Left hindlimb (tissue), 1 donor: Measurements from ENCODE around the gene ENPP1.

Experiments
- DNase-seq: peaks from one replicate; pipeline ENCODE4 v3.0.0-alpha.2; 2018

Gene ENPP1

GRCh38 chr6:131917763-131918649 lies 110.2 kb downstream of the ENPP1 start:
- no peak for DNase-seq

GRCh38 chr6:131918650-131919355 lies 111.0 kb downstream of the ENPP1 start:
- DNase-seq = no peak

- no peak for DNase-seq
Observed at GRCh38 chr6:131920656-131921055, 112.8 kb downstream of the ENPP1 start.

- DNase-seq = no peak
Observed at GRCh38 chr6:131923356-131923755, 115.5 kb downstream of the ENPP1 start.

GRCh38 chr6:131924881-131925474 lies 117.2 kb downstream of the ENPP1 start:
- no peak for DNase-seq

- no peak for DNase-seq
Observed at GRCh38 chr6:131929264-131929663, 121.4 kb downstream of the ENPP1 start.

GRCh38 chr6:131929976-131930375 lies 122.2 kb downstream of the ENPP1 start:
- no peak for DNase-seq

- DNase-seq = no peak
Observed at GRCh38 chr6:131931063-131931750, 123.4 kb downstream of the ENPP1 start.

GRCh38 chr6:131936156-131936555 lies 128.3 kb downstream of the ENPP1 start:
- DNase-seq = no peak

- DNase-seq = no peak
Observed at GRCh38 chr6:131937226-131937625, 129.4 kb downstream of the ENPP1 start.

- DNase-seq = no peak
Observed at GRCh38 chr6:131937703-131938631, 130.1 kb downstream of the ENPP1 start.
